K562 (cell line): Measurements from ENCODE around the gene POSTN.

Experiments used
- EP300 ChIP-seq: IDR thresholded peaks from 2 replicates; pipeline ENCODE4 v1.6.1; 2012; ENCODE audit warnings: low read length, improper control_type of control experiment
- HMG20B ChIP-seq: fragments of 250-450 bp; sonication (Bioruptor Pico); IDR thresholded peaks from 2 replicates; pipeline ENCODE4 v1.5.0; 2021; ENCODE audit warnings: mild to moderate bottlenecking
- HNRNPK ChIP-seq: fragments of 200-400 bp; formaldehyde crosslinking; IDR thresholded peaks from one replicate; pipeline ENCODE4 v1.6.1; 2018; ENCODE audit warnings: mild to moderate bottlenecking, low read depth, low read length; ENCODE audit not compliant: poor library complexity, severe bottlenecking
- KLF13 ChIP-seq: fragments of 450-650 bp; IDR thresholded peaks from 2 replicates; pipeline ENCODE4 v1.6.1; 2016; ENCODE audit warnings: missing genetic modification characterization, low read depth, mild to moderate bottlenecking, missing compliant biosample characterization, moderate library complexity, borderline replicate concordance
- NFIC ChIP-seq: fragments of 450-650 bp; IDR thresholded peaks from 2 replicates; pipeline ENCODE4 v1.6.1; 2017; ENCODE audit warnings: mild to moderate bottlenecking, inconsistent platforms
- POLR2A ChIP-seq: fragments of 450-650 bp; conservative IDR thresholded peaks from 2 replicates; pipeline ENCODE4 v1.6.1; 2016
- POLR2AphosphoS5 ChIP-seq: IDR thresholded peaks from 2 replicates; pipeline ENCODE4 v1.6.1; 2011; ENCODE audit warnings: mild to moderate bottlenecking, low read depth, low read length, moderate library complexity; ENCODE audit not compliant: control insufficient read depth, insufficient read depth
- SAP30 ChIP-seq: fragments of 200-600 bp; sonication (generic); IDR thresholded peaks from 2 replicates; pipeline ENCODE4 v1.6.1; 2012; ENCODE audit warnings: borderline replicate concordance, low read depth, mild to moderate bottlenecking, moderate library complexity, low read length, control low read depth, inconsistent platforms; ENCODE audit not compliant: insufficient read depth, poor library complexity, severe bottlenecking
- TF ChIP-seq, protein P1 (sequence below), 3 experiments: IDR thresholded peaks in 2 of 3; conservative IDR thresholded peaks in 1 of 3; 2 replicates each; pipeline ENCODE4 v1.5.1; 2011 to 2012; ENCODE audit warnings: low read length in 3 of 3, mild to moderate bottlenecking in 3 of 3, control low read depth in 2 of 3, improper control_type of control experiment in 1 of 3, inconsistent platforms in 1 of 3, low read depth in 1 of 3, mixed read lengths in 1 of 3, moderate library complexity in 1 of 3; ENCODE audit not compliant: insufficient read depth in 2 of 3

GRCh38 chr13:37594550-37594949 lies 4.0 kb downstream of the POSTN start:
- TF ChIP-seq POLR2AphosphoS5: no peak
- no peak for TF ChIP-seq NFIC
- no peak for TF ChIP-seq KLF13 (tag)
- no peak for TF ChIP-seq SAP30
- TF ChIP-seq POLR2A: no peak
- no peak for TF ChIP-seq EP300
- TF ChIP-seq, protein P1, sequence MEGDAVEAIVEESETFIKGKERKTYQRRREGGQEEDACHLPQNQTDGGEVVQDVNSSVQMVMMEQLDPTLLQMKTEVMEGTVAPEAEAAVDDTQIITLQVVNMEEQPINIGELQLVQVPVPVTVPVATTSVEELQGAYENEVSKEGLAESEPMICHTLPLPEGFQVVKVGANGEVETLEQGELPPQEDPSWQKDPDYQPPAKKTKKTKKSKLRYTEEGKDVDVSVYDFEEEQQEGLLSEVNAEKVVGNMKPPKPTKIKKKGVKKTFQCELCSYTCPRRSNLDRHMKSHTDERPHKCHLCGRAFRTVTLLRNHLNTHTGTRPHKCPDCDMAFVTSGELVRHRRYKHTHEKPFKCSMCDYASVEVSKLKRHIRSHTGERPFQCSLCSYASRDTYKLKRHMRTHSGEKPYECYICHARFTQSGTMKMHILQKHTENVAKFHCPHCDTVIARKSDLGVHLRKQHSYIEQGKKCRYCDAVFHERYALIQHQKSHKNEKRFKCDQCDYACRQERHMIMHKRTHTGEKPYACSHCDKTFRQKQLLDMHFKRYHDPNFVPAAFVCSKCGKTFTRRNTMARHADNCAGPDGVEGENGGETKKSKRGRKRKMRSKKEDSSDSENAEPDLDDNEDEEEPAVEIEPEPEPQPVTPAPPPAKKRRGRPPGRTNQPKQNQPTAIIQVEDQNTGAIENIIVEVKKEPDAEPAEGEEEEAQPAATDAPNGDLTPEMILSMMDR (IDR thresholded peaks at IDR 0.05 in 2 of 3, conservative IDR thresholded peaks at IDR 0.05 in 1 of 3; ENCODE audit: insufficient read depth in 2 of 3, low read depth in 1 of 3, low read length in 3 of 3): no peak
- no peak for TF ChIP-seq HNRNPK
- no peak for TF ChIP-seq HMG20B (CRISPR knock-in tag)
